Measurements from ENCODE around the gene FAF1. TPM values are rescaled to one million over a fixed set of nuclear protein-coding genes. Genes with fewer than 3 reads are reported as not detected.

The FAF1 gene
- total RNA-seq, 1 experiment from 2014 or later = 109 TPM

DNA sequence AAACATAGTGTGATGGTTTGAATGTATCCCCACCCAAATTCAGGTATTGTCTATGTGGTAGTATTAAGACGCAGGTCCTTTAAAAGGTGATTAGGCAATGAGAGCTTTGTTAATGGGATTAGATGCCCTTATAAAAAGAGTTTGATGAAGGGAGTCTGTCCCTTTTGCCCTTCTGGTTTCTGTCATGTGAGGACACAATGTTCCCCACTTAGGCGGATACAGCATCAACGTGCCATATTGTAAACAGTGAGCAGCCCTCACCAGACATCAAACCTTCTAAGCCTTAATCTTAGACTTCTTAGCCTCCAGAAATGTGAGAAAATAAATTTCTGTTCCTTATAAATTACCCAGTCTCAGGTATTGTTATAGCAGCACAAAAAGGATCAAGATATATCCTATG lies 172.8 kb downstream of the FAF1 start:
- no peak for TF ChIP-seq EZH2 (IDR thresholded peaks at IDR 0.05; ENCODE audit: borderline replicate concordance, low read depth, low read length, poor library complexity, severe bottlenecking)
- TF ChIP-seq, protein P1, sequence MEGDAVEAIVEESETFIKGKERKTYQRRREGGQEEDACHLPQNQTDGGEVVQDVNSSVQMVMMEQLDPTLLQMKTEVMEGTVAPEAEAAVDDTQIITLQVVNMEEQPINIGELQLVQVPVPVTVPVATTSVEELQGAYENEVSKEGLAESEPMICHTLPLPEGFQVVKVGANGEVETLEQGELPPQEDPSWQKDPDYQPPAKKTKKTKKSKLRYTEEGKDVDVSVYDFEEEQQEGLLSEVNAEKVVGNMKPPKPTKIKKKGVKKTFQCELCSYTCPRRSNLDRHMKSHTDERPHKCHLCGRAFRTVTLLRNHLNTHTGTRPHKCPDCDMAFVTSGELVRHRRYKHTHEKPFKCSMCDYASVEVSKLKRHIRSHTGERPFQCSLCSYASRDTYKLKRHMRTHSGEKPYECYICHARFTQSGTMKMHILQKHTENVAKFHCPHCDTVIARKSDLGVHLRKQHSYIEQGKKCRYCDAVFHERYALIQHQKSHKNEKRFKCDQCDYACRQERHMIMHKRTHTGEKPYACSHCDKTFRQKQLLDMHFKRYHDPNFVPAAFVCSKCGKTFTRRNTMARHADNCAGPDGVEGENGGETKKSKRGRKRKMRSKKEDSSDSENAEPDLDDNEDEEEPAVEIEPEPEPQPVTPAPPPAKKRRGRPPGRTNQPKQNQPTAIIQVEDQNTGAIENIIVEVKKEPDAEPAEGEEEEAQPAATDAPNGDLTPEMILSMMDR (conservative IDR thresholded peaks at IDR 0.05; ENCODE audit: low read depth, low read length) = no peak
- H3K27ac ChIP-seq (ENCODE audit: low read depth, low read length, poor library complexity, severe bottlenecking) = no peak overlapping the region
- H3K4me3 ChIP-seq (ENCODE audit: low read depth, low read length, poor library complexity, severe bottlenecking) = no peak overlapping the region
- no TSS peak for BruUV-seq (replicated peaks)
- intact Hi-C loops (cut with micrococcal nuclease; ENCODE audit: unreplicated experiment) = no loop called here
- ChIA-PET CTCF (no interaction called here), POLR2A (ENCODE audit: low non-redundant PET) (no interaction called here)
- no peaks in the 10 kb centered on the region for H3K9me3 ChIP-seq (ENCODE audit: low read depth, low read length, poor library complexity, severe bottlenecking)
- H3K27me3 ChIP-seq (replicated peaks; ENCODE audit: insufficient read depth, low read depth, low read length, poor library complexity) = no peaks in the 10 kb centered on the region
- H3K36me3 ChIP-seq (ENCODE audit: insufficient read depth, low read length, poor library complexity, severe bottlenecking) = peaks cover 3% of the 10 kb centered on the region
- DNase-seq (ENCODE audit: low spot score) = no peak
- no peaks in the 10 kb centered on the region for H3K4me1 ChIP-seq (ENCODE audit: insufficient read depth, low read length, poor library complexity, severe bottlenecking)

DNA sequence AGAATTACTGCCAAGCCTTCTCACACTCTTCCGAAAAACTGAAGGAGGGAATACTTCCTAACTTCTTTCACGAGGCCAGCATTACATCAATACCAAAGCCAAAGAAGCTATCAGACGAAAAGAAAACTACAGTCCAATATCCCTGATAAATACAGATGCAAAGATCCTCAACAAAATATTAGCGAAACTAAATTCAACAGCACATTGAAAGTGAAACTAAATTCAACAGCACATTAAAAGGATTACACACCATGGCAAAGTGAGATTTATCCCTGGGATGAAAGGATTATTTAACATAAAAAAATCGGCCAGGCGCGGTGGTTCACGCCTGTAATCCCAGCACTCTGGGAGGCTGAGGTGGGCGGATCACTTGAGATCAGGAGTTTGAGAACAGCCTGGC lies 176.8 kb downstream of the FAF1 start:
- Histone ChIP-seq H3K4me3 (ENCODE audit: low read depth, low read length, poor library complexity, severe bottlenecking) (no peak overlapping the region), H3K36me3 (ENCODE audit: insufficient read depth, low read length, poor library complexity, severe bottlenecking) (peaks cover 3% of the 10 kb centered on the region), H3K9me3 (ENCODE audit: low read depth, low read length, poor library complexity, severe bottlenecking) (no peaks in the 10 kb centered on the region), H3K27ac (ENCODE audit: low read depth, low read length, poor library complexity, severe bottlenecking) (no peak overlapping the region), H3K27me3 (replicated peaks; ENCODE audit: insufficient read depth, low read depth, low read length, poor library complexity) (no peaks in the 10 kb centered on the region), H3K4me1 (ENCODE audit: insufficient read depth, low read length, poor library complexity, severe bottlenecking) (no peaks in the 10 kb centered on the region)
- TF ChIP-seq, protein P1 (conservative IDR thresholded peaks at IDR 0.05; ENCODE audit: low read depth, low read length) = no peak
- no peak for TF ChIP-seq EZH2 (IDR thresholded peaks at IDR 0.05; ENCODE audit: borderline replicate concordance, low read depth, low read length, poor library complexity, severe bottlenecking)
- DNase-seq (ENCODE audit: low spot score) = peak; percentile 33
- intact Hi-C loops (cut with micrococcal nuclease; ENCODE audit: unreplicated experiment) = no loop called here
- ChIA-PET POLR2A (ENCODE audit: low non-redundant PET) (no interaction called here), CTCF (no interaction called here)
- BruUV-seq (replicated peaks) = no TSS peak

DNA sequence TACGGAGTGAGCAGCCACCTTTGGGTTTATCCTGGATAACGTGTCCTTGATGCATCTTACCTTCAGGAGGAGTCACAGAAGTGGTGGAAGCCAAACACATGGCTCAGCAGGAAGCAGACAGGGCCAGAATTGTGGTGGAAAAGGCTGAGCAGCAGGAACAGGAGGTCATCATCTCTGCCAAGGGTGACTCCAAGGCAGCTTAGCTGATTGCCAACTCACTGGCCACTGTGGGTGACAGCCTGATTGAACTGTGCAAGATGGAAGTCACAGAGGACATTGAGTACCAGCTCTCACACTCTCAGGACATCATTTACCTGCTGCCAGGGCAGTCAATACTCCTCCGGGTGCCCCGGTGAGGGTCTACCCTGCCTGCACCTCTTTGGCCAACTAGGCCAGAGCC lies 179.3 kb downstream of the FAF1 start:
- Histone ChIP-seq H3K4me1 (ENCODE audit: insufficient read depth, low read length, poor library complexity, severe bottlenecking) (no peaks in the 10 kb centered on the region), H3K27ac (ENCODE audit: low read depth, low read length, poor library complexity, severe bottlenecking) (no peak overlapping the region), H3K36me3 (ENCODE audit: insufficient read depth, low read length, poor library complexity, severe bottlenecking) (no peaks in the 10 kb centered on the region), H3K9me3 (ENCODE audit: low read depth, low read length, poor library complexity, severe bottlenecking) (no peaks in the 10 kb centered on the region), H3K4me3 (ENCODE audit: low read depth, low read length, poor library complexity, severe bottlenecking) (no peak overlapping the region), H3K27me3 (replicated peaks; ENCODE audit: insufficient read depth, low read depth, low read length, poor library complexity) (no peaks in the 10 kb centered on the region)
- DNase-seq (ENCODE audit: low spot score) = no peak
- TF ChIP-seq, protein P1 (conservative IDR thresholded peaks at IDR 0.05; ENCODE audit: low read depth, low read length) = no peak
- TF ChIP-seq EZH2 (IDR thresholded peaks at IDR 0.05; ENCODE audit: borderline replicate concordance, low read depth, low read length, poor library complexity, severe bottlenecking) = no peak
- no TSS peak for BruUV-seq (replicated peaks)
- intact Hi-C loops (cut with micrococcal nuclease; ENCODE audit: unreplicated experiment) = no loop called here
- CTCF ChIA-PET = no interaction called here
- POLR2A ChIA-PET (ENCODE audit: low non-redundant PET) = no interaction called here
